GM04504 (cell line): ENCODE measurements around the gene ACTRT2.

Experiments used
- DNase-seq: peaks from one replicate; pipeline ENCODE4 v3.0.0-alpha.2; 2012; ENCODE audit warnings: low read depth

ACTRT2 gene

GRCh38 chr1:3018576-3018975, 2.7 kb upstream of the ACTRT2 start:
- DNase-seq: no peak

- no peak for DNase-seq
Measured at GRCh38 chr1:3019007-3019515, 2.2 kb upstream of the ACTRT2 start.

GRCh38 chr1:3019516-3020051, 1.7 kb upstream of the ACTRT2 start:
- DNase-seq: no peak

GRCh38 chr1:3020263-3020909, 881 bp upstream of the ACTRT2 start:
- no peak for DNase-seq

GRCh38 chr1:3021801-3022401, 634 bp downstream of the ACTRT2 start:
- DNase-seq: no peak

- DNase-seq: no peak
Measured at GRCh38 chr1:3022511-3022973, 1.3 kb downstream of the ACTRT2 start.

- DNase-seq: no peak
Measured at GRCh38 chr1:3022976-3023375, 1.7 kb downstream of the ACTRT2 start.

GRCh38 chr1:3024019-3024418, 2.8 kb downstream of the ACTRT2 start:
- no peak for DNase-seq

- DNase-seq: no peak
Measured at GRCh38 chr1:3024588-3024987, 3.3 kb downstream of the ACTRT2 start.

- DNase-seq: no peak
Measured at GRCh38 chr1:3026124-3026523, 4.9 kb downstream of the ACTRT2 start.

- no peak for DNase-seq
Measured at GRCh38 chr1:3026581-3027391, 5.5 kb downstream of the ACTRT2 start.

GRCh38 chr1:3027611-3028371, 6.5 kb downstream of the ACTRT2 start:
- no peak for DNase-seq

- DNase-seq: no peak
Measured at GRCh38 chr1:3028531-3029282, 7.4 kb downstream of the ACTRT2 start.

GRCh38 chr1:3029481-3029961, 8.3 kb downstream of the ACTRT2 start:
- no peak for DNase-seq

- DNase-seq: no peak
Measured at GRCh38 chr1:3029991-3030662, 8.9 kb downstream of the ACTRT2 start.

- no peak for DNase-seq
Measured at GRCh38 chr1:3030663-3031381, 9.6 kb downstream of the ACTRT2 start.

- DNase-seq: no peak
Measured at GRCh38 chr1:3031401-3032221, 10.3 kb downstream of the ACTRT2 start.

GRCh38 chr1:3032371-3033039, 11.2 kb downstream of the ACTRT2 start:
- DNase-seq: no peak
